RWPE1 (cell line): ENCODE results near the gene GFRA4.

Experiments used
- CTCF ChIA-PET: fragments of 350-600 bp; sonication (Branson Sonifier 250); formaldehyde crosslinking; extraction: SDS; loops from one replicate; lab custom pipeline; 2021; lab: Yijun Ruan, JAX
- POLR2A ChIA-PET: fragments of 400-600 bp; formaldehyde crosslinking; extraction: SDS; loops from one replicate; lab custom pipeline; 2020; ENCODE audit warnings: antibody characterized with exemption; ENCODE audit not compliant: low non-redundant PET; lab: Yijun Ruan, JAX
- DNase-seq: peaks from one replicate; pipeline ENCODE4 v3.0.0; 2012; ENCODE audit warnings: low spot score
- H3K27ac ChIP-seq: fragments of 450-650 bp; 2 replicates; pipeline ENCODE4 v1.5.1; 2017
- TF ChIP-seq, protein P1 (sequence below): fragments of 450-650 bp; conservative IDR thresholded peaks from 2 replicates; pipeline ENCODE4 v1.5.1; 2017; ENCODE audit warnings: low read depth, mild to moderate bottlenecking

Gene GFRA4

DNA sequence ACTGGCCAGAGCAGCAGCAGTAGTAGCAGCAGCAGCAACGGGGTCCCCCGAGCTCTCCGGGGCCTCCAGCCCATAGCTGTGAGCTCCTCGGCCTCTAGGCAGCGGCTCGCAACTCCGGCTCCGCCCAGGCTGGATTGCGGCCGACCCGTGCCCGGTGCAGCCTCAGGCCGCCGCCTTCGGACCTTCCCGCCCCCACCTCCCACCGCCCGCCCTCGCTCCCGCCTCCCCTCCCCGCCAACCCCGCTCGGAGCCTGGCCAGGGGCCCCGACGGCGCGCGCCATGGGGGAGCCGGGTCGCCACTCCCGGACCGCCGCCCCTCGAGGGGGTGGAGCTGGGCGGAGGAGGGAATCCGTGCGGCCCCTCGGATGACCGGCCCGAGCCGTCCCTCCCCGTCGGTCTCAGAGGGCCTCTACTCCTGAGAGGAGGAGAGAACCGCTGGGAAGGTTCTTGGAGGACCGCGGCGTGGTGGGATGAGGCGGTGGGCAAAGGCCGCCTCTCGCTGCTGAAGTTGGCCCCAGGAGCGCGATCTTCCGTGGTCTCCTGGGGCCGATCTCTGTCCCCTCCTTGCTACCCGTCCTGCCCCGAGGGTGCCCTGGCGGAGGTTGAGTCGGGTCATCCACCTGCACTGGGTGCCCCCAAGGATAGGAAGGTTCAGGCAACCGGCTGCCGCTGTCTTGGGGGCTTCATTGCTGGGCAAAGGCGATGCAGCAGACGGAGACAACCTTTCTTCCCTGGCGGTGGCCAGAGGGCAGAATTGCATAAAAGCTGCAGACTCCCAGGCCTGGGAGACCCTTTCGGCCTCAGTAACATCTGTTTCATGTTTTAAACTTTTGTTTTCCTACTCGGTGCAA lies 19.0 kb upstream of the GFRA4 start, which contains the start of gene ADAM33:
Gene ADAM33, minus strand, starts transcription at position 80 of the 851 bp plus-strand sequence. Its CDS starts 6 bp downstream, at position 74.
- ChIA-PET CTCF (interaction anchor here (0.7 to 2.8 kb wide), 2 partner anchors 15 to 29 kb away, joined by 3 to 10 read pairs; no protein-coding TSS in a partner anchor), POLR2A (no interaction called here)
- no peak for DNase-seq
- H3K27ac ChIP-seq = no peak within 1 kb of the TSS
- TF ChIP-seq, protein P1, sequence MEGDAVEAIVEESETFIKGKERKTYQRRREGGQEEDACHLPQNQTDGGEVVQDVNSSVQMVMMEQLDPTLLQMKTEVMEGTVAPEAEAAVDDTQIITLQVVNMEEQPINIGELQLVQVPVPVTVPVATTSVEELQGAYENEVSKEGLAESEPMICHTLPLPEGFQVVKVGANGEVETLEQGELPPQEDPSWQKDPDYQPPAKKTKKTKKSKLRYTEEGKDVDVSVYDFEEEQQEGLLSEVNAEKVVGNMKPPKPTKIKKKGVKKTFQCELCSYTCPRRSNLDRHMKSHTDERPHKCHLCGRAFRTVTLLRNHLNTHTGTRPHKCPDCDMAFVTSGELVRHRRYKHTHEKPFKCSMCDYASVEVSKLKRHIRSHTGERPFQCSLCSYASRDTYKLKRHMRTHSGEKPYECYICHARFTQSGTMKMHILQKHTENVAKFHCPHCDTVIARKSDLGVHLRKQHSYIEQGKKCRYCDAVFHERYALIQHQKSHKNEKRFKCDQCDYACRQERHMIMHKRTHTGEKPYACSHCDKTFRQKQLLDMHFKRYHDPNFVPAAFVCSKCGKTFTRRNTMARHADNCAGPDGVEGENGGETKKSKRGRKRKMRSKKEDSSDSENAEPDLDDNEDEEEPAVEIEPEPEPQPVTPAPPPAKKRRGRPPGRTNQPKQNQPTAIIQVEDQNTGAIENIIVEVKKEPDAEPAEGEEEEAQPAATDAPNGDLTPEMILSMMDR = no peak

DNA sequence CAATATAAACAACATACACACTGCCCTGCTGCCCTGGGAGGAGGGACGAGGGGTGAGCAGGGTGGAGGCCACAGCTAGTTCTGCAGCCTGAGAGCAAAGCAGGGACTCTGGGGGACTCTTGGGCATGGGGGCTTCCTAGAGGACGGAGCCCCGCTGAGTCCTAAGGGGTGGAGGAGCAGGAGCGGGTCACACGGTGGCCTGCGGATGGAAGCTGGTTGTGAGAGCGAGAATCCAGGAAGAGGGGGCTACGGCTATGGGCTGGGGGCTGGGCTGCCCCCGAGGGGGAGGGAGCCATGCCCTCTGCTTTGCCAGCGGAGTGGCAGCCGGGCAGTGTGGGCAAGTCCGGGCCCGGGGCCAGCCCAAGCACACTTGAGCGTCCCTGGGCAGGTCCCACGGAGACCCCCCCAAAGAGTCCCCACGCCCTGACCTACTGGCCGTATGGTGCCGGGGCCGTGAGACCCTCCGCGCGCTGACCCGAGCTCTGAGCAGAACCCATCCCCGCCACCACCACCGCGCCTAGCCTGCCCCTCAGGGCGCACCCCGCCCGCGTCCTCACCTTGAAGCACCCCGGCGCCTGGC lies 18.2 kb upstream of the GFRA4 start:
- ChIA-PET POLR2A (no interaction called here), CTCF (interaction anchor here (0.6 to 2.8 kb wide), 2 partner anchors 29 to 296 kb away, joined by 4 to 10 read pairs; no protein-coding TSS in a partner anchor)
- TF ChIP-seq, protein P1 = no peak
- no peak overlapping the region for H3K27ac ChIP-seq
- DNase-seq = no peak

DNA sequence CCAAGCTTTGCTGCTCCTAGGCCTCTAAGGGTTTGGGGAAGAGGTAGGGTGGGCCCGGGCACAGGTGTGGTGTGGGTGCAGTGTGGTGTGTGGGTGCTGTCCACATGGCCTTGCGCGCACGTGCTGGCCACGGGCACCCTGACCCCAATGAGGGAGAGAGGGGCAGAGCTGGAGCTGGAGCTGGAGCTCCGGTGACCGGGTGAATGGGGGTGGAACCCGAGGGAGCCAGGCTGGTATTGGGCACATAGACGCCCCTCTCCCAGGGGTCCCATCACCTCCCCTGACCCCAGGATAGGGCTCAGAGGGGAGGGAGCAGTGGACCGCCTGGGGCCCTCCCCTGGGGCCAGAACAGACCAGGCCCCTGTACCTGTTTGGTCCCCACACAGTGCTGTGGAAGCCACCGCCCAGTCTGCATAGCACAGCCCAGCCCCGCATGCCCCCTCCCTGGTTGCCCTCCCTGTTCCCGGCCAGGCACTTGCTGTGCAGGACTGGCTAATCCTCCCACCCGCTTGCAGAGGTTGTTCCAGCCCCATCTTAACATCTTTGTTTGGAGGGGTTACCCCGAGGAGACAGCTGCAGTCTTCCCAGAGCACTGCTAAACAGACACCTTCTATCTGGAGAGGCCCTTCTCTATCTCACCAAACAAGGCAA lies 17.6 kb upstream of the GFRA4 start:
- ChIA-PET POLR2A (no interaction called here), CTCF (interaction anchor here (0.6 to 2.8 kb wide), 3 partner anchors 15 to 295 kb away, joined by 4 to 10 read pairs (median 5); no protein-coding TSS in a partner anchor)
- no peak for DNase-seq
- H3K27ac ChIP-seq = peak overlapping the region; percentile 14; the same call in 1 of the 2 replicates
- TF ChIP-seq, protein P1 = no peak

DNA sequence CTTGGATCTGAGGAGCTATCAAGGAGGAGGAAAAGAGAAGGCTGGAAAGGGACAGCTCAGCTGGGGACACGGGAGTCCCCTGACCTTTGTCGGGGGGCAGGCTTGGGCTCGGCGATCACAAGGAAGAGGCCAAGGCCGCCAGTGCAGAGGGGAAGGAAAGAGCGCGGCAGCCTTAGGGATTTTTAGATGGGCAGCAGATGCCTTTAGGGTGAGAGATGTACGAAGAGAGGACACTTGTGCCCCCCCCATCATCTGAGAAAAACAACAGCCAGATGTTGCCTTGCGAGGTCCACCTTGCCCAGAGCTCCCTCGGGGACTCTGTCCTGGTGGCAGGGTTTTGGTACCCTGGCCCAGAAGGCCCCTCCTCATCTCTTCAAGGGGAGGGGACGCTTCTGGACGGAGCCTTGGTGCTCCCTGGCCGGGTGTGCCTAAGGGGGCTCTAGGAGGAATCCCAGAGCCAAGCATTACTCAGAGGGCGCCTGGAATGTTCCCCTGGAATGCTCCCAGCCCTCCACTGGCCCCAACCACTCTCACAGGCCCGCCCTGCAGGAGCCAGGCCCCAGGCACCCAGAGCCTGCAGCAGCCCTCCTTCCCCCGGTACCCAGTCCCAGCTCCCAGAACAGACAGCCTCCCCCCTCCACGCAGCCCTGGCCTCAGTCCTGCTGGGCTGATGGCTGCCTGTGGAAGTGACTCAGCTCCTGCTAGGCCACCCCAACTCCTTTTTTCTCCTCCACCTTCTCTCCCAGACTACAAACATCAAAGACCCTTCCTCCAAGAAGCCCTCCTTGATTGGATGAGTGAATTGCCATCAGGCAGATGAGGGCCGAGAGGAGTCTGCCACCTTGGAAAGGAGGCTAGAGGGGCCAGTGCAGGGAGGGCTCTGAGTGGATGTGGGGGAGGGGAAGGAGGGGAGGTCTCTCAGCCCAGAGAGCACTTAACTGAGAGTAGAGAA lies 16.8 kb upstream of the GFRA4 start:
- ChIA-PET POLR2A (no interaction called here), CTCF (interaction anchor here (0.7 to 2.8 kb wide), 5 partner anchors 15 to 435 kb away, joined by 4 to 10 read pairs (median 7); no protein-coding TSS in a partner anchor)
- DNase-seq = no peak
- peak overlapping the region; percentile 14; the same call in 1 of the 2 replicates for H3K27ac ChIP-seq
- TF ChIP-seq, protein P1 = no peak

DNA sequence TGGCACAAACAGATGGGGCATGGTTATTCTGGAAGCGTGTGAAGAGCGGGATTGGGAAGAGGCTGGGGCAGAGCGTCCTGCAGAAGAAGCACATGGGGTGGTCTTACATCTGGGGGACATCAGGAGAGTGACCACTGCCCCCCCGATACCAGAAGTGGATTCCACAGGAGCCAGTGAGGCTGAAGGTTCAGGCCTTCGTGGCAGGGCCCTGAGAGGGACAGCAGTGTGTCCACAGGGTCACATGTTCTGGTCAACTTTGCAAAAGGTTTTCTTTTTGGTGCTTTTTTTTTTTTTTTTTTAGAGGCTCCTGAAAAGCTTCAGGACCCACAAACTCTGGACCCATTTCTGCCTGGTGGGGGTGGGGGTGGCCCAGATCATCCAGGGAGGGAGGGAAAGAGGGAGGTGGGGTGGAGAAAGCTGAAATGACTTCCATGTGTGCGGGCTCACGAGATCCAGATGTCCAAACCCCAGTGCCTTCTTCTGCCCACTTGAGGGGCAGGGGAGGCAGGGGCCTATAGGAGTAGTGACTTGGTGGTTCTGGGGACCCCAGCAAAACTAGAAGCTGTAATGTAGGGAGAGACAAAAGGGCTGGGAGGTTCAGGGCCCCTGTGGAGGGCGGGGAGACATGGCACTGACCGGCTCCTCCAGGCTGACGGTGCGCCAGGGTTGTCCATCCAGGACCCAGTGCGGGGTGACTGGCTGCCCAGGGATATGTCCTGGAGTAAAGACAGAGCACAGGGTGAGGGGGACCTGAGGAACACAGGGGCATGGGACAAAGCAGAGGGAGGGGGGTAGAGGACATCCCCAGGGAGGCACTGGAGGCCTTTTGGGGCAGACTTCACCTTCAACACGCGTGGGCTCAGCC lies 15.9 kb upstream of the GFRA4 start:
- no peak for DNase-seq
- TF ChIP-seq, protein P1 = no peak
- ChIA-PET CTCF (interaction anchor here (0.7 to 2.2 kb wide), 2 partner anchors 32 to 434 kb away, joined by 4 to 9 read pairs; no protein-coding TSS in a partner anchor), POLR2A (no interaction called here)
- H3K27ac ChIP-seq = peak overlapping the region; percentile 17; the same call in 1 of the 2 replicates
